OCI-LY7 (cell line): ENCODE measurements around the gene ARHGEF12.

Experiments used
- EZH2phosphoT487 ChIP-seq: fragments of 200-600 bp; sonication (generic); IDR thresholded peaks from 2 replicates; pipeline ENCODE4 v1.6.1; 2018; ENCODE audit warnings: low read depth, borderline replicate concordance, mild to moderate bottlenecking, mixed run types, antibody characterized with exemption, low read length, moderate library complexity, mixed read lengths
- TF ChIP-seq, protein P1 (sequence below): fragments of 200-600 bp; sonication (generic); conservative IDR thresholded peaks from 2 replicates; pipeline ENCODE4 v1.5.1; 2014; ENCODE audit warnings: mild to moderate bottlenecking, antibody characterized with exemption, low read length, moderate library complexity, mixed read lengths

DNA sequence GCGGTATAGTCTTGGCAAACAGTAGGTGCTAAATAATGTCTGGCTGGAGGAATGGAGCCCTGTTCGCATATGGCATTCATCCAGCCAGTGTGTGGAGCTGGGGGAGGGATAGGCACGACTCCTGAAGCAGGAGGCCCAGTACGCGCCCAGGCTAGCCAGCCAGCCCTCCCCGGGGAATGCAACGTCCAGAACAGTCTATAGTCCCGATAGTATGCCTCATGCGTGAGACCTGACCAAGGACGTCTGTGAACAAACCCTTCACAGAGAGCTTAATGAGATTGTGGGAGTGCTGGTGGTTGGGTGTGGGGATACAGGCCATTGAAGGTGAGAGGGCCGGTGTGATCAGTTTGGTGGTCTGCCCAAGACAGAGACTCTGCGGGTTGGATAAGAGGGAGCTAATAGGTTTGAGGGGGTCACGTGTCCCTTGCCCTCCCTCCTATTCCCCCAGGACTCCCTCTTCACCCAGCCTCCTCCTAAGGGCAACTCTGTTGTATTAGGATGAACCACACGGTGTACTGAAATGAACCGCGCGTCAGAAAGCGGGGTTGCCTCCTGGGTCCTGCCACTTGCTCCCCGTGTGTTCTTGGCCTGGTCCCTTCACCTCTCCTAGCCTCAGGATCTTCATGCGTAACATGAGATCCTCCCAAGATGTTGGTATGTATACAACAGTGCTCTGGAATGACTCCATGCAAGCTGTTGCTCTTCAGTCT is 174.3 kb downstream of the ARHGEF12 start:
- TF ChIP-seq, protein P1, sequence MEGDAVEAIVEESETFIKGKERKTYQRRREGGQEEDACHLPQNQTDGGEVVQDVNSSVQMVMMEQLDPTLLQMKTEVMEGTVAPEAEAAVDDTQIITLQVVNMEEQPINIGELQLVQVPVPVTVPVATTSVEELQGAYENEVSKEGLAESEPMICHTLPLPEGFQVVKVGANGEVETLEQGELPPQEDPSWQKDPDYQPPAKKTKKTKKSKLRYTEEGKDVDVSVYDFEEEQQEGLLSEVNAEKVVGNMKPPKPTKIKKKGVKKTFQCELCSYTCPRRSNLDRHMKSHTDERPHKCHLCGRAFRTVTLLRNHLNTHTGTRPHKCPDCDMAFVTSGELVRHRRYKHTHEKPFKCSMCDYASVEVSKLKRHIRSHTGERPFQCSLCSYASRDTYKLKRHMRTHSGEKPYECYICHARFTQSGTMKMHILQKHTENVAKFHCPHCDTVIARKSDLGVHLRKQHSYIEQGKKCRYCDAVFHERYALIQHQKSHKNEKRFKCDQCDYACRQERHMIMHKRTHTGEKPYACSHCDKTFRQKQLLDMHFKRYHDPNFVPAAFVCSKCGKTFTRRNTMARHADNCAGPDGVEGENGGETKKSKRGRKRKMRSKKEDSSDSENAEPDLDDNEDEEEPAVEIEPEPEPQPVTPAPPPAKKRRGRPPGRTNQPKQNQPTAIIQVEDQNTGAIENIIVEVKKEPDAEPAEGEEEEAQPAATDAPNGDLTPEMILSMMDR: no peak
- no peak for TF ChIP-seq EZH2phosphoT487
